Activated B cell treated with CpG ODN at 0.5 μM for 24 hours (primary cell): Measurements from ENCODE around the gene AGBL3. TPM values are rescaled to one million over a fixed set of nuclear protein-coding genes. Genes with fewer than 3 reads are reported as not detected.

Experiments
- ATAC-seq: fragments of 200-7000 bp; cut with Tn5 transposase; one replicate; pipeline ENCODE4 v1.10.0; 2021; ENCODE audit warnings: low read depth, mild to moderate bottlenecking, moderate library complexity
- CTCF ChIA-PET: fragments of 350-600 bp; sonication (Branson Sonifier 250); formaldehyde crosslinking; loops from one replicate; lab custom pipeline; 2021; ENCODE audit warnings: antibody characterized with exemption; lab: Charles Lee
- POLR2A ChIA-PET: fragments of 350-600 bp; sonication (Branson Sonifier 250); formaldehyde crosslinking; loops from one replicate; lab custom pipeline; 2021; ENCODE audit warnings: antibody characterized with exemption; lab: Charles Lee
- DNase-seq: peaks from one replicate; pipeline ENCODE4 v3.0.0; 2022
- H3K27ac Mint-ChIP-seq: one replicate; pipeline ENCODE4 v1.8.0; 2020; ENCODE audit warnings: mixed read lengths
- H3K27me3 Mint-ChIP-seq: one replicate; pipeline ENCODE4 v1.8.0; 2021; ENCODE audit warnings: mixed read lengths
- H3K36me3 Mint-ChIP-seq: one replicate; pipeline ENCODE4 v1.8.0; 2021; ENCODE audit warnings: low read depth, mixed read lengths
- H3K4me1 Mint-ChIP-seq: one replicate; pipeline ENCODE4 v1.8.0; 2021; ENCODE audit warnings: mixed read lengths
- H3K4me3 Mint-ChIP-seq: one replicate; pipeline ENCODE4 v1.8.0; 2020; ENCODE audit warnings: mild to moderate bottlenecking, mixed read lengths
- H3K9me3 Mint-ChIP-seq: one replicate; pipeline ENCODE4 v1.8.0; 2020; ENCODE audit warnings: mixed read lengths
- intact Hi-C: fragments of 100-400 bp; cut with micrococcal nuclease; formaldehyde crosslinking; loops from one replicate; pipeline ENCODE4 v1.15.1; 2024
- total RNA-seq: library from RNA; stranded (reverse); gene quantifications from 2 replicates; pipeline ENCODE4 v1.2.3, GENCODE V29; 2022
- TF ChIP-seq, protein P1 (sequence below): fragments of 200-600 bp; IDR thresholded peaks from one replicate; pipeline ENCODE4 v1.8.0; 2022; ENCODE audit warnings: antibody characterized with exemption, mild to moderate bottlenecking

Gene AGBL3
- total RNA-seq, 1 donor from 2014 or later: 9.6 TPM

DNA sequence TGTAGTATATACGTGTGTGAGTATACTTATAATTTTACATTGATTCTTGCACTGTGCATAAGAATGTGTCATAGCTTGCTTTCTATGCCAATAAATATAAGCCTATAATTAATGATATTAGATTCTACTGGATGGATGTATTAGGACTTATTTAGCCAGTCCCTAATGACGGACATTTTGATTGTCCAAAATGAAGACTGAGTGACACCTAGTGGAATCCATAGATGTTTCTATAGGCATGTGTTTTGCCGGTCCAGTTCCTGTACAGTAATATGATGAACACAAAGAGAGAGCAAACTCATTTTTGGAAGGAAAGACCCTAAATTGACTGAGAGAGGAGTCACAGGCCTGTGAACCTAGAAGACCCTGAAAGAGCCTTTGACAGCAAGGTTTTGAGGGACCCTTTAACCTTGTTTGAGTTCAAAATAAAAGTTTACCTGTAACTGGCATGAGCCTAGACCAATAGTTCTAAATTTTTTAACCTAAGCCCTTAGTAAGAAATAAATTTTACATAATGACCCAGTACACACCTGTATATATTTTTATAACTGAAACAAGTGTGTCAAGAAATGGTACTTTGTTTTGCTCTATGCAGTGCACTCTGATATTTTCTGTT, 42.4 kb upstream of the AGBL3 start:
- Mint-ChIP-seq H3K27ac (no peak overlapping the region), H3K4me3 (no peak overlapping the region), H3K27me3 (no peaks in the 10 kb centered on the region), H3K36me3 (no peaks in the 10 kb centered on the region), H3K9me3 (no peaks in the 10 kb centered on the region), H3K4me1 (peaks cover 1% of the 10 kb centered on the region)
- DNase-seq (no peak), ATAC-seq (peak; percentile 58)
- intact Hi-C loops: loop anchor here (1.0 kb wide), 1 partner anchor 311 kb away; no protein-coding TSS in a partner anchor
- TF ChIP-seq, protein P1, sequence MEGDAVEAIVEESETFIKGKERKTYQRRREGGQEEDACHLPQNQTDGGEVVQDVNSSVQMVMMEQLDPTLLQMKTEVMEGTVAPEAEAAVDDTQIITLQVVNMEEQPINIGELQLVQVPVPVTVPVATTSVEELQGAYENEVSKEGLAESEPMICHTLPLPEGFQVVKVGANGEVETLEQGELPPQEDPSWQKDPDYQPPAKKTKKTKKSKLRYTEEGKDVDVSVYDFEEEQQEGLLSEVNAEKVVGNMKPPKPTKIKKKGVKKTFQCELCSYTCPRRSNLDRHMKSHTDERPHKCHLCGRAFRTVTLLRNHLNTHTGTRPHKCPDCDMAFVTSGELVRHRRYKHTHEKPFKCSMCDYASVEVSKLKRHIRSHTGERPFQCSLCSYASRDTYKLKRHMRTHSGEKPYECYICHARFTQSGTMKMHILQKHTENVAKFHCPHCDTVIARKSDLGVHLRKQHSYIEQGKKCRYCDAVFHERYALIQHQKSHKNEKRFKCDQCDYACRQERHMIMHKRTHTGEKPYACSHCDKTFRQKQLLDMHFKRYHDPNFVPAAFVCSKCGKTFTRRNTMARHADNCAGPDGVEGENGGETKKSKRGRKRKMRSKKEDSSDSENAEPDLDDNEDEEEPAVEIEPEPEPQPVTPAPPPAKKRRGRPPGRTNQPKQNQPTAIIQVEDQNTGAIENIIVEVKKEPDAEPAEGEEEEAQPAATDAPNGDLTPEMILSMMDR: no peak
- CTCF ChIA-PET: interaction anchor here (0.9 to 3.9 kb wide), 2 partner anchors 254 to 309 kb away, joined by 3 to 30 read pairs; no protein-coding TSS in a partner anchor
- POLR2A ChIA-PET: no interaction called here

DNA sequence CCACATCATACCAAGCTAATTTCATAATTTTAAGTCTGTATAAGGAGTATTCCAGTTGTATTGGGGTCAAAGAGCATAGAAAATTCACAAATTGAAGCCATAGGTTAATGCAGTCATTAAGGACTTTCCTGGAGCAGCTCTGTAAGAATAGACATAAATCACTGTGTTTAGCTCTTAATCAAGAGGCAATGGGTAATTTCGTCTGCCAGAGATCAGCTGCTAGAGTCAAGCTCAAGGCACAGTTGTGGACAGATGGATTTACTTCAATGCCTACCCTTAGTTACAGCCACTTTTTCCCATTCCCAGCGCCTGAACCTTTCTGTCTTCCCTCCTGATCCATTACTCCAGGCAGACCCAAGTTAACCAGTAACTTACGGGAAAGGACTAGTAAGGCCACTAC, 40.6 kb upstream of the AGBL3 start:
- Mint-ChIP-seq H3K27ac (no peak overlapping the region), H3K4me3 (no peak overlapping the region), H3K36me3 (no peaks in the 10 kb centered on the region), H3K4me1 (peaks cover 1% of the 10 kb centered on the region), H3K9me3 (no peaks in the 10 kb centered on the region), H3K27me3 (no peaks in the 10 kb centered on the region)
- DNase-seq: no peak
- no peak for ATAC-seq
- intact Hi-C loops: no loop called here
- ChIA-PET POLR2A (no interaction called here), CTCF (interaction anchor here (1.2 to 3.9 kb wide), 2 partner anchors 11 to 311 kb away, joined by 3 to 30 read pairs; no protein-coding TSS in a partner anchor)
- TF ChIP-seq, protein P1: no peak

DNA sequence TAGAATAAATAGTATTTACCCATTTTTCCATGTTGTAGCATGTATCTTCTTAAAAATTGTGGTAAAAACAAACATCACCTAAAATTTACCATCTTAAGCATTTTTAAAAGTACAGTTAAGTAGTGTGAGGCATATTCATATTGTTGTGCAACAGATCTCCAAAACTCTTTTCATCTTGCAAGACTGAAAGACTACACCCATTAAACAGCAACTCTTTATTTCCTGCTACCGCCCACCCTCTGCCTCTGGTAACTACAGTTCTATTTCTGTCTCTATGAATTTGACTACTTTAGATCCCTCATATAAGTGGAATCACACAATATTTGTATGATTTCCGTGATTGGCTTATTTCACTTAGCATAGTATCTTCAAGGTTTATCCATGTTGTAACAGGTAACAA, 40.0 kb upstream of the AGBL3 start:
- Mint-ChIP-seq H3K9me3 (no peaks in the 10 kb centered on the region), H3K27ac (no peak overlapping the region), H3K4me1 (peaks cover 1% of the 10 kb centered on the region), H3K4me3 (no peak overlapping the region), H3K36me3 (no peaks in the 10 kb centered on the region), H3K27me3 (no peaks in the 10 kb centered on the region)
- TF ChIP-seq, protein P1: no peak
- DNase-seq: no peak
- ATAC-seq: no peak
- ChIA-PET POLR2A (no interaction called here), CTCF (interaction anchor here (3.9 kb wide), 1 partner anchor 312 kb away, joined by 30 read pairs; no protein-coding TSS in a partner anchor)
- intact Hi-C loops: no loop called here

DNA sequence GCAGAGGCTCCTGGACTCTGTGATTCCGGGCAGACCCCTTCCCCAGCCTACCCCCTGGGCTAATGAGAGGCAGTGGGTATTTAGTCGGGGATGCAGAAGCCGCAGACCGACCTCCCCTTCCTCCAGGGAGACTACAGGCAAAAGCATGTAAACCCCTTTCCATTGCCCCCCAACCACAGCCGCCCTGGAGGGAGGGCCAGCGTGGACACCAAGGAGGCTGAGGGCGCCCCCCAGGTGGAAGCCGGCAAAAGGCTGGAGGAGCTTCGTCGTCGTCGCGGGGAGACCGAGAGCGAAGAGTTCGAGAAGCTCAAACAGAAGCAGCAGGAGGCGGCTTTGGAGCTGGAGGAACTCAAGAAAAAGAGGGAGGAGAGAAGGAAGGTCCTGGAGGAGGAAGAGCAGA, 39.0 kb upstream of the AGBL3 start:
- ATAC-seq (no peak), DNase-seq (no peak)
- H3K9me3 Mint-ChIP-seq: no peaks in the 10 kb centered on the region
- ChIA-PET POLR2A (no interaction called here), CTCF (interaction anchor here (1.4 kb wide), 1 partner anchor 340 kb away, joined by 5 read pairs; no protein-coding TSS in a partner anchor)
- H3K4me3 Mint-ChIP-seq: no peak overlapping the region
- H3K27me3 Mint-ChIP-seq: no peaks in the 10 kb centered on the region
- H3K36me3 Mint-ChIP-seq: no peaks in the 10 kb centered on the region
- TF ChIP-seq, protein P1: no peak
- intact Hi-C loops: no loop called here
- peaks cover 1% of the 10 kb centered on the region for H3K4me1 Mint-ChIP-seq
- H3K27ac Mint-ChIP-seq: no peak overlapping the region

DNA sequence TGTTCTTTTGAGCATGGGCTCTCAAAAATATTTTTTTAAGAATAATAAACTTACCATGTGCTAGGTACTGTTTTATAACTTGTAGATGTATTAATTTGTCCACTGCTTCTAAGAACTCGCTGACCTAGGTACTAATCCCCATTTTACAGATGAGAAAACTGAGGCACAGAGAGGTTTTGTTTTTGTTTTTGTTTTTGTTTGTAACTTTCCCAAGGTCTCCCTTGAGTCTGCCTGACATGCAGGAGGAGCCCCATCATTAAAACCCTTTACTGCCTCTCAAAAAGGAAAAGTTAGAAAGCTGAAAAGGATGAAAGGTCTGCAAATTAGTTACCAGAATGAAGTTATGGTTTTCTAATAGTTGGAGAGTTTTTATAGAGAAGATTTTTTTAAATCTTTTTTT, 38.5 kb upstream of the AGBL3 start:
- Mint-ChIP-seq H3K4me1 (peaks cover 1% of the 10 kb centered on the region), H3K27me3 (no peaks in the 10 kb centered on the region), H3K9me3 (no peaks in the 10 kb centered on the region), H3K36me3 (no peaks in the 10 kb centered on the region), H3K27ac (no peak overlapping the region), H3K4me3 (no peak overlapping the region)
- TF ChIP-seq, protein P1: no peak
- ATAC-seq (no peak), DNase-seq (no peak)
- ChIA-PET CTCF (interaction anchor here (1.4 kb wide), 1 partner anchor 341 kb away, joined by 5 read pairs; no protein-coding TSS in a partner anchor), POLR2A (no interaction called here)
- intact Hi-C loops: no loop called here
